ENCODE results near the gene ACAP3.
"Not testable (repeated sequence)": the region's sequence is repeated elsewhere in the genome, so short reads cannot be mapped to it uniquely, and the experiment has no call there.

The ACAP3 gene

GRCh38 chr1:1330366-1331067, 22.8 kb upstream of the ACAP3 start:
- DNase-seq (ENCODE audit: low spot score) = no peak

GRCh38 chr1:1329304-1330210, 21.8 kb upstream of the ACAP3 start:
- DNase-seq (ENCODE audit: low spot score) = no peak

GRCh38 chr1:1328254-1328653, 20.5 kb upstream of the ACAP3 start:
- DNase-seq (ENCODE audit: low spot score) = no peak

GRCh38 chr1:1327291-1327690, 19.6 kb upstream of the ACAP3 start:
- no peak for DNase-seq (ENCODE audit: low spot score)

GRCh38 chr1:1326075-1326605, 18.4 kb upstream of the ACAP3 start:
- no peak for DNase-seq (ENCODE audit: low spot score)

- DNase-seq (ENCODE audit: low spot score) = no peak
These were observed 17.8 kb upstream of the ACAP3 start for GRCh38 chr1:1325288-1326074.

- peak; percentile 96 for DNase-seq (ENCODE audit: low spot score)
These were observed 17.0 kb upstream of the ACAP3 start, which contains the start of the genes CPTP and INTS11 for GRCh38 chr1:1324524-1325287. TSS of gene CPTP (plus strand) at chr1:1324802. CDS start at chr1:1326911, 2,109 bp downstream. TSS of gene INTS11 (minus strand) at chr1:1324660. CDS start at chr1:1324608, 52 bp downstream.

- no peak for DNase-seq (ENCODE audit: low spot score)
These were observed 16.4 kb upstream of the ACAP3 start for GRCh38 chr1:1324084-1324523.

- DNase-seq (ENCODE audit: low spot score) = no peak
These were observed 15.2 kb upstream of the ACAP3 start for GRCh38 chr1:1322952-1323351.

- DNase-seq (ENCODE audit: low spot score) = no peak
These were observed 14.7 kb upstream of the ACAP3 start for GRCh38 chr1:1322418-1322817.

GRCh38 chr1:1321477-1321876, 13.7 kb upstream of the ACAP3 start:
- no peak for DNase-seq (ENCODE audit: low spot score)

GRCh38 chr1:1320666-1321448, 13.1 kb upstream of the ACAP3 start:
- no peak for DNase-seq (ENCODE audit: low spot score)

- no peak for DNase-seq (ENCODE audit: low spot score)
These were observed 11.9 kb upstream of the ACAP3 start for GRCh38 chr1:1319646-1319941.

- no peak for DNase-seq (ENCODE audit: low spot score)
These were observed 11.3 kb upstream of the ACAP3 start for GRCh38 chr1:1318777-1319645.

- no peak for DNase-seq (ENCODE audit: low spot score)
These were observed 10.5 kb upstream of the ACAP3 start for GRCh38 chr1:1318131-1318652.

- no peak for DNase-seq (ENCODE audit: low spot score)
These were observed 9.7 kb upstream of the ACAP3 start for GRCh38 chr1:1317420-1317819.

- not testable (repeated sequence) for DNase-seq (ENCODE audit: low spot score)
These were observed 8.5 kb upstream of the ACAP3 start for GRCh38 chr1:1316199-1316598.

- no peak for DNase-seq (ENCODE audit: low spot score)
These were observed 7.8 kb upstream of the ACAP3 start for GRCh38 chr1:1315435-1315954.
